Measurements from ENCODE around the gene MPRIP. TPM values are rescaled to one million over a fixed set of nuclear protein-coding genes. Genes with fewer than 3 reads are reported as not detected.
A peak's percentile ranks its signal among the peaks of the same experiment; 100 is the strongest.

The MPRIP gene
- polyA plus RNA-seq, 1 of the 3 experiments (the other 2 are of a cell fraction), result 64.4 TPM

- CTCF ChIA-PET, result interaction anchor here (1.1 kb wide), 1 partner anchor 147 kb away, joined by 5 read pairs; no protein-coding TSS in a partner anchor
Measured at GRCh38 chr17:17137731-17138585, 95.7 kb downstream of the MPRIP start.

GRCh38 chr17:17139972-17140589 lies 97.8 kb downstream of the MPRIP start:
- POLR2A ChIA-PET, result no interaction called here
- peaks cover 15 to 71% of the 10 kb centered on the region in 2 experiments for H3K36me3 ChIP-seq (replicated peaks in 1 of 2; ENCODE audit: control insufficient read depth in 1 of 2, insufficient read depth in 2 of 2, low read length in 1 of 2)

More at GRCh38 chr17:17137731-17138585, 95.7 kb downstream of the MPRIP start:
- Histone ChIP-seq H3K27me3 (ENCODE audit: insufficient read depth) (no peaks in the 10 kb centered on the region), H3K9me3 (no peaks in the 10 kb centered on the region), H3K27ac (ENCODE audit: low read depth in 2 of 2, low read length in 1 of 2) (no peak overlapping the region), H3K4me3 (ENCODE audit: low read depth in 2 of 2, low read length in 1 of 2) (no peak overlapping the region), H3K36me3 (replicated peaks in 1 of 2; ENCODE audit: control insufficient read depth in 1 of 2, insufficient read depth in 2 of 2, low read length in 1 of 2) (peaks cover 11 to 71% of the 10 kb centered on the region in 2 experiments), H2AFZ (ENCODE audit: low read depth) (no peak overlapping the region), H3K79me2 (ENCODE audit: insufficient read depth) (peaks cover 8% of the 10 kb centered on the region; the same call in 1 of the 2 replicates), H3K4me1 (ENCODE audit: control insufficient read depth in 1 of 2, insufficient read depth in 2 of 2, low read depth in 1 of 2, low read length in 1 of 2) (peaks cover 0 to 9% of the 10 kb centered on the region in 2 experiments; a peak in 2 of 4 replicates), H3K9me2 (no peaks in the 10 kb centered on the region), H3F3A (replicated peaks; ENCODE audit: insufficient read depth) (peaks cover 14% of the 10 kb centered on the region), H4K20me1 (ENCODE audit: insufficient read depth) (peaks cover 33% of the 10 kb centered on the region; the same call in 1 of the 2 replicates), H3K4me2 (no peak overlapping the region), H3K9ac (no peak overlapping the region)
- no peak for DNase-seq
- WGBS (ENCODE audit: low lambda C conversion rate), result 97% methylated on average over 19 of the region's 30 CpGs
- TF ChIP-seq NFIC (IDR thresholded peaks at IDR 0.05; ENCODE audit: borderline replicate concordance) (no peak), RAD21 (IDR thresholded peaks at IDR 0.05; ENCODE audit: low read length) (no peak), MEF2A (IDR thresholded peaks at IDR 0.05; ENCODE audit: borderline replicate concordance, low read depth) (no peak), EP300 (IDR thresholded peaks at IDR 0.05; ENCODE audit: borderline replicate concordance in 1 of 2, low read depth in 1 of 2, low read length in 1 of 2) (no peak), FOSL2 (IDR thresholded peaks at IDR 0.05; ENCODE audit: borderline replicate concordance, low read depth) (no peak), GABPA (IDR thresholded peaks at IDR 0.05; ENCODE audit: low read depth) (no peak), ZBTB33 (IDR thresholded peaks at IDR 0.05; ENCODE audit: borderline replicate concordance, low read depth) (no peak), FOXJ3 (CRISPR knock-in tag; IDR thresholded peaks at IDR 0.05) (no peak), RCOR1 (IDR thresholded peaks at IDR 0.05; ENCODE audit: low read length) (no peak), TAF1 (IDR thresholded peaks at IDR 0.05; ENCODE audit: borderline replicate concordance, low read depth, low read length) (no peak), SMC3 (IDR thresholded peaks at IDR 0.05; ENCODE audit: low read depth, low read length) (no peak), CHD2 (IDR thresholded peaks at IDR 0.05; ENCODE audit: low read length, partially characterized antibody) (no peak), TCF12 (IDR thresholded peaks at IDR 0.05) (no peak)
- POLR2A ChIA-PET, result no interaction called here

More at GRCh38 chr17:17139972-17140589, 97.8 kb downstream of the MPRIP start:
- Histone ChIP-seq H3K79me2 (ENCODE audit: insufficient read depth) (peaks cover 8% of the 10 kb centered on the region; the same call in 1 of the 2 replicates), H3K4me2 (peak overlapping the region; percentile 37; the same call in 1 of the 2 replicates), H3F3A (replicated peaks; ENCODE audit: insufficient read depth) (peaks cover 14% of the 10 kb centered on the region), H3K4me3 (ENCODE audit: low read depth in 2 of 2, low read length in 1 of 2) (no peak overlapping the region), H3K27me3 (ENCODE audit: insufficient read depth) (no peaks in the 10 kb centered on the region), H4K20me1 (ENCODE audit: insufficient read depth) (peaks cover 32% of the 10 kb centered on the region; the same call in 1 of the 2 replicates), H3K9ac (no peak overlapping the region), H2AFZ (ENCODE audit: low read depth) (no peak overlapping the region), H3K27ac (ENCODE audit: low read depth in 2 of 2, low read length in 1 of 2) (peak overlapping the region in 1 of 2 experiments; percentile 31; a peak in 1 of 4 replicates), H3K4me1 (ENCODE audit: control insufficient read depth in 1 of 2, insufficient read depth in 2 of 2, low read depth in 1 of 2, low read length in 1 of 2) (peaks cover 0 to 9% of the 10 kb centered on the region in 2 experiments; a peak in 2 of 4 replicates), H3K9me2 (no peaks in the 10 kb centered on the region), H3K9me3 (no peaks in the 10 kb centered on the region)
- 86% methylated on average over 3 of the region's 7 CpGs for WGBS (ENCODE audit: low lambda C conversion rate)
- TF ChIP-seq ZBTB33 (IDR thresholded peaks at IDR 0.05; ENCODE audit: borderline replicate concordance, low read depth) (no peak), USF1 (IDR thresholded peaks at IDR 0.05; ENCODE audit: borderline replicate concordance, low read depth) (no peak), EP300 (IDR thresholded peaks at IDR 0.05; ENCODE audit: borderline replicate concordance in 1 of 2, low read depth in 1 of 2, low read length in 1 of 2) (no peak), YY1 (IDR thresholded peaks at IDR 0.05; ENCODE audit: low read depth) (no peak), IRF3 (IDR thresholded peaks at IDR 0.05; ENCODE audit: low read depth, low read length) (no peak), RCOR1 (IDR thresholded peaks at IDR 0.05; ENCODE audit: low read length) (no peak), CTCF (IDR thresholded peaks at IDR 0.05) (no peak)
- CTCF ChIA-PET, result no interaction called here
- DNase-seq, result no peak
